GM18909 (cell line): ENCODE measurements around the gene HSPA1A.
"Not testable (repeated sequence)": the region's sequence is repeated elsewhere in the genome, so short reads cannot be mapped to it uniquely, and the experiment has no call there.

Source experiments
- ATAC-seq: cut with Tn5 transposase; IDR thresholded peaks from one replicate; pipeline ENCODE4 v1.9.1; 2021; ENCODE audit warnings: mild to moderate bottlenecking; ENCODE audit not compliant: unreplicated experiment, poor library complexity

HSPA1A gene

DNA sequence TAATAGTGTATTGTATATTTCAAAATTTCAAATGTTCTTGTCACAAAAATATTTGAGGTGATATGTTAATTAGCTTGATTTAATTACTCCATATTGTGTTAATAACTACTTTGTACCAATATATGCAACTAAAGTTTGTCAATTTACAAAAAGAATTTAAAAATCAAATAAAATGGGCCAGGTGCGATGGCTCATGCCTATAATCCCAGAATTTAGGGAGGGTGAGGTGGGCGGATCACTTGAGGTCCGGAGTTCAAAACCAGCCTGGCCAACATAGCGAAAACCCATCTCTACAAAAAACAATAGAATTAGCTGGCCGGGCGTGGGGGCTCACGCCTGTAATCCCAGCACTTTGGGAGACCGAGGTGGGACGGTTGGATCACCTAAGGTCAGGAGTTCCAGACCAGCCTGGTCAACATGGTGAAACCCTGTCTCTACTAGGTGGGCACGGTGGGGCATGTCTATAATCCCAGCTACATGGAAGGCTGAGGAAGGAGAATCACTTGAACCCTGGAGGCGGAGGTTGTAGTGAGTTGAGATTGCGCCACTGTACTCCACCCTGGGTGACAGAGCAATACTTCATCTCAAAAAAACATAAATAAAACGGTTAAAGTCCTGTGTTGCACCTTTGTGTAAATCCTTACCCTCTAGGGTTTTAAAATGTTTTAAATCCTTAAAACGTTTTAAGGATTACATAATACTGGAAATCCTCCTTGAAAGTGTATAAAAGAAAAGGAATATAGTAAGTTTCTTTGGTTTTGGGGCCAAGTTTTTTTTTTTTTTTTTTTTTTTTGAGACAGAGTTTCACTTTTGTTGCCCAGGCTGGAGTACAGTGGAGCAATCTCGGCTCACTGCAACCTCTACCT, 16.2 kb downstream of the HSPA1A start:
- ATAC-seq = no peak

DNA sequence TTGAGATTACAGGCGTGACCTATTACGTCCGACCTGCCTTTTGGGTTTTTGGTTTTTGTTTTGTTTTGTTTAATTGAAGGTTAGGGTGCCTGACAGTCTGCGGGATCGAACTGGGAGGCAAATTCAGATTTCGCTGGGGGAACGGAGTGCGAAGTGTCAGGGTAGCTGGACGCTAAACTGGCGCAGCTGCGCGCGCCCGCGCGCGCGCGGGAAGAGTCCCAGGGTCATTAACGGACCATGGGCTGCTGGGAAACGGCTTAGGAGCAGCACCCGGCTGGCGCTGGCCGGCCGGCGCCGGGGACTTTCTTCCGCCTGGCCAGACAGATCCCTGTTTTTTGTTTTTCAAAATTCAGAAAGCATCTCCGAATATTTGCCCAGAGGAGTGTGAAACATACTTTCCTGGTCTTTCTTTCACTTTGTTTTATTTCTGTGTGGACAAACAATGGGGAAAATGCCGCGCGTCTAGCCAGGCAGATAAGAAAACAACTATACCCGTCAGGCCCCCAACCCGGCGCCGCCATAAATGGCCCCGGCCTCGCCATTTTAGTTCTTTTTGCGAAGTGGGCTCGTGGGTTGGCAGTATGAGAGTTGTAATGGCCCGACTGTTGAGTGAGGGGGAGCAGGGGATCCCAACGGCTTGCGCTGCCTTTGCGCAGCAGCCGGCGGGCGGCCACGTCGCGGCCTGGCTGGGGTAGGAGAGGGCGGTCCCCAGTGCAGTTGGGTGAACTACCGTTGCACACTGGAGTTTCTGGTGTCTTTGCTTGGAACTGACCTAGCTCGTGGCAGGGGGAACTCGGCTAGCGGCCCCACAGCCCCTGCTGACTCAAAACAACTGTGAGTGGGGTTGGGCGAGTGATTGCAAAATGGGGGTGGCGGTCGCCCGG, 19.3 kb downstream of the HSPA1A start:
- peak; percentile 42 for ATAC-seq

DNA sequence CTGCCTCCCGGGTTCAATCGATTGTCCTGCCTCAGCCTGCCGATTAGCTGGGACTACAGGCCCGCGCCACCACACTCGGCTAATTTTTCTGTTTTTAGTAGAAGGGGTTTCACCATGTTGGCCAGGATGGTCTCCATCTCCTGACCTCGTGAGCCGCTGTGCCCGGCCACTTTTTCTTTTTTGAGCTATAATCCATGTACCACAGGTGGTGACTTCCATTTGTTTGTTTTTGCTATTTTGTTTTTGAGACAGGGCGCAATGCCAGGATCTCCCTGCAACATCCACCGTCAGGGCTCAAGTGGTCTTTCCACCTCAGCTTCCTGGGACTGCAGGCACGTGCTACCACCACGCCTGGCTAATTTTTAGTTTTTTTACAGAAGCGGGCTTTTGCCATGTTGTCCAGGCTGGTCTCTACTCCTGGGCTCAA, 20.7 kb downstream of the HSPA1A start:
- ATAC-seq = no peak

DNA sequence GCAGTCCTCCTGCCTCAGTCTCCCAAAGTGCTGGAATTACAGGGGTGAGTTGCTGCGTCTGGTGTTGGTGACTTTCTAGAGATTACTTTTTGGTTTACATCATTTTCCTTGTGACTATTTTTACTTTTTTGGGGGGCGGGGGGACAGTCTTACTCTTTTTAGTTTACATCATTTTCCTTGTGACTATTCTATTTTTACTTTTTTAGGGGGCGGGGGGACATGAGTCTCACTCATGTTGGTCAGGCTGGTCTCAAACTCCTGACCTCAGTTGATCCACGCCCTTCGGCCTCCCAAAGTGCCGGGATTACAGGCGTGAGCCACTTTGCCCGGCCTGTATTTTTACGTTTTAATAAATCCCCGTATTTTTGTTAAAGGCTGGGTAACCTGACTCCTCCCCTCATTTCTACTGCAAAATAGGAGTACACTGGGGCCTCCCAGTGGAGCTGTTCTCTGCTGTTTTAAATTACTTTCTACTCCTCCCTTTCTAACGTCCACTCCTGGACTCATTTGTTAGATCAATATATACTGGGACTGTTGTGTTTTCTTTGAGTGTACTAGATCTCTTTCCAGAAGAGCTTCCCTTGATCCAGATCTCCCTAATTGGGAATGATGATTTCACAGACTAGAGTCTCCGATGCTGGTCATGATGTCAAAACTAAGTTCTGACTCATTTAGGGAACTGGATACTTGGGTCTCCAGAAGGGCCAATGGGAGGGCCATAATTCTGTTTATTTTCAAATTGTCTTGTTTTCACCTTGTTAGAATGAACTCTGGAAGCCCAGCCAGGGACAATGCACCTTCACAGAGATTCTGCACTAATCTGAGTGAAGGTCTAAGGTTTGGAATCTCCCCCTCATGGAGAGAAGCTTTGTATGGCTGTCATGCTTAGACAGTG, 21.4 kb downstream of the HSPA1A start:
- ATAC-seq = no peak

DNA sequence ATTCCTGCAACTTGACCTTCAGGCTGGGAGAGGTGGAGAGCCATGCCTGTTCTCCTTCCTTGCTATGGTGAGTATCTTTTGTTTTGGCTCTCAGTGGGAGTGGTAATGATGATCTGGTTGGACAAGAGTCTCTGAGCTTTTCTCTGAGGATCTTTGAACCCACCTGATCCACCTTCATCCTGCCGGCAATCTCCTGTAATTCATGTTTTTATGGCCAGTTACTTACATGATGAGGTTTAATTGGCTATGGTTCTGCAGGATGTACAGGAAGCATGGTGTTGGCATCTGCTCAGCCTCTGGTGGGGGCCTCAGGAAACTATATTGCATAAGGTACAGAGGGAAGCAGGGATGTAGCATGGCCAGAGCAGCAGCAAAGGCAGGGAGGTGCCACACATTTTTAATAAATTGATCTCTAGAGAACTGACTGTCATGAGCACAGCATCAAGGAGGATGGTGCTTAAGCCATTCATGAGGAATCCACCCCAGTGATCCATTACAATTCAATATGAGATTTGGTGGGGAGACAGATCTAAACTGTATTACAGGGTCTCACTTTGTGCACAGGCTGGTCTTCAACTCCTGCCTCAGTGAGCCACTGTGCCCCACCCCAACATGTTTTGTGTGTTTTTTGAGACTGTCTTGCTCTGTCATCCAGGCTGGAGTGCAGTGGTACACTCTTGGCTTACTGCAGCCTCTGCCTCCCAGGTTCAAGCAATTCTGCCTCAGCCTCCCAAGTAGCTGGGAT, 22.2 kb downstream of the HSPA1A start:
- no peak for ATAC-seq

DNA sequence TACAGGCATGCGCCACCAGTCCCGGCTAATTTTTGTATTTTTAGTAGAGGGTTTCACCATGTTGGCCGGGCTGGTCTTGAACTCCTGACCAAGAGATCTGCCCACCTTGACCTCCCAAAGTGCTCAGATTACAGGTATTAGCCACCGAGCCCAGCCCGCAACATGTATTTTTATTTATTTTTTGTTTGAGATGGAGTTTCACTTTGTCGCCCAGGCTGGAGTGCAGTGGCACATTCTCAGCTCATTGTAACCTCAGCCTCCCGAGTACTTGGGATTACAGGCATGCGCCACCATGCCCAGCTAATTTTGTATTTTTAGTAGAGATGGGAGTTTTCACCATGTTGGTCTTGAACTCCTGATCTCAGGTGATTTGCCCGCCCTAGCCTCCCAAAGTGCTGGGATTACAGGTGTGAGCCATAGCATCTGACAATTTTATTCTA, 22.8 kb downstream of the HSPA1A start:
- ATAC-seq = not testable (repeated sequence)

DNA sequence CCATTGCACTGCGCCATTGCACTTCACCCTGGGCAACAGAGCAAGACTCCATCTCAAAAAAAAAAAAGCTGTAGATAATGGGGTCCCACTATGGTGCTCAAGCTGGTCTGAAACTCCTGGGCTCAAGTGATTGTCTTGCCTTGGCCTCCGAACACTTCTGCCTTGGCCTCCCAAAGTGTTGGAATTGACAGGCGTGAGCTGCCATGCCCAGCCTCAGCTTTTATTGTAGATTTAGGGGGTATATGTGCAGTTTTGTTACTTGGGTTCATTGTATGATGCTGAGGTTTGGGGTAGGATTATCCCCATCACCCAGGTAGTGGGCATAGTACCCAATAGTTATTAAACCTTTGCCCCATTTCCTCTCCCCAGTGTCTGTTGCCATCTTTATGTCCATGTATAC, 23.6 kb downstream of the HSPA1A start:
- no peak for ATAC-seq

DNA sequence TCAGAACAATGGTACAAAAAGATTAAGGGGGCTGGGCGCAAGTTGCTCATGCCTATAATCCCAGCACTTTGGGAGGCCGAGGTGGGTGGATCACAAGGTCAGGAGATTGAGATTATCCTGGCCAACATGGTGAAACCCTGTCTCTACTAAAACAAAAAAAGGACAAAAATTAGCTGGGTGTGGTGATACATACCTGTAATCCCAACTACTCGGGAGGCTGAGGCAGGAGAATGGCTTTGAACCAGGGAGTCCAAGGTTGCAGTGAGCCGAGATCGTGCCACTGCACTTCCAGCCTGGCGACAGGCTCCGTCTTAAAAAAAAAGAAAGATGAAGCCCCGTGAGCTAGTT, 24.4 kb downstream of the HSPA1A start:
- ATAC-seq = not testable (repeated sequence)

DNA sequence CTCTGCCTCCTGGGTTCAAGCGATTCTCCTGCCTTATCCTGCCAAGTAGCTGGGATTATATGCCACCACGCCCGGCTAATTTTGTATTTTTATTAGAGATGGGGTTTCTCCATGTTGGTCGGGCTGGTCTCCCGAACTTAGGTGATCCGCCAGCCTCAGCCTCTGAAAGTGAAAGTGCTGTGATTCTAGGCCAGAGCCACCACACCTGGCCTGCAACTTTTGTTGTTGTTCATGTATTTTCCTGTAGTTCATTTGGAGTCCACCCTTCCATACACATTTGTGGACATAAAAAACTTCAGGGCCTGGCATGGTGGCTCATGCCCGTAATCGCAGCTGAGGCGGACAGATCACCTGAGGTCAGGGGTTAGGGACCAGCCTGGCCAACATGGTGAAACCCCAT, 26.7 kb downstream of the HSPA1A start:
- no peak for ATAC-seq

DNA sequence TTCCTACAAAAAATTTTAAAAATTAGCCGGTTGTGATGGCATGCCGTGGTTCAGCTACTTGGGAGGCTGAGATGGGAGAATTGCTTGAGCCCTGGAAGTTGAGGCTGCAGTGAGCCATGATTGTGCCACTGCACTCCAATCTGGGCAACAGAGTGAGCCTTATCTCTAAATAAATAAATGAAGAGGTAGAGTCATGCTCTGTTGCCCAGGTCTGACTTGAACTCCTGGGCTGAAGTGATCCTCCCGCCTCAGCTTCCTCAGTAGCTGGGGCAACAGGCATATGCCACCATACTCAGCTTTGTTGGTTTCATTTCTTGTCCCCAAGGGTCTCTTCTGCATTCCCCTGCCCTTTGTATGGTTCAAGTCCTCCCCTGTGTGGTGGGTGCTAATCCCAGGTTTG, 29.2 kb downstream of the HSPA1A start:
- ATAC-seq = no peak

DNA sequence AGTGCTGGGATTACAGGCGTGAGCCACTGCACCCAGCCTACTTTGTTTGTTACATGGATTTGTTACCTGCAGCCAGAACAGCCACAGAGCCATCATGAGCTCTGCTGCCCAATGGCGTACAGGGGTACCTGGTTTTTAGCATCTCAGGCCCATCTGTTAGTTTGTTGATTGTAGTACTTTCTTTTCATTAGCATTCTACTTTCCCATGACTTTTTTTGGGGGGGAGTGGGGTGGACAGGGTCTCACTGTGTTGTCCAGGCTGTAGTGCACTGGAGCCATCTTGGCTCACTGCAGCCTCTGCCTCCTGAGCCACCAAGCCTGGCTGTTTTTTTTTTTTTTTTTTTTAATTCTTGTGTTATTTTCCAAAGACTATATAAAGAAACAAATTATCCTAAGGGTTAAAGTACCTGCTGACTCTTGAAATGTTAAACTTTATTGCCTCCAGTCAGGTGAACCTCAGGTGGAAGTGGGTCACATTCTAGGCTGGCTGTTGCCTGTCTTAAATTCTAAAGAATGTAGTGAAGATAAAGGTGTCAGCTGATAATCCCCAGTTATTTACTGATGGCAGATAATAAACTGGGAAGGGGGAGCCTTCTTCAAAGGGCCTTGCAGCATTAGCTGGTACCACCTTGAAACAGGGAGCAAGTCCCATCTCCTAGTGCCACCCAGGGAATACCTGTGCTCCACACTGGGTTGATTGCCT, 32.1 kb downstream of the HSPA1A start:
- no peak for ATAC-seq

DNA sequence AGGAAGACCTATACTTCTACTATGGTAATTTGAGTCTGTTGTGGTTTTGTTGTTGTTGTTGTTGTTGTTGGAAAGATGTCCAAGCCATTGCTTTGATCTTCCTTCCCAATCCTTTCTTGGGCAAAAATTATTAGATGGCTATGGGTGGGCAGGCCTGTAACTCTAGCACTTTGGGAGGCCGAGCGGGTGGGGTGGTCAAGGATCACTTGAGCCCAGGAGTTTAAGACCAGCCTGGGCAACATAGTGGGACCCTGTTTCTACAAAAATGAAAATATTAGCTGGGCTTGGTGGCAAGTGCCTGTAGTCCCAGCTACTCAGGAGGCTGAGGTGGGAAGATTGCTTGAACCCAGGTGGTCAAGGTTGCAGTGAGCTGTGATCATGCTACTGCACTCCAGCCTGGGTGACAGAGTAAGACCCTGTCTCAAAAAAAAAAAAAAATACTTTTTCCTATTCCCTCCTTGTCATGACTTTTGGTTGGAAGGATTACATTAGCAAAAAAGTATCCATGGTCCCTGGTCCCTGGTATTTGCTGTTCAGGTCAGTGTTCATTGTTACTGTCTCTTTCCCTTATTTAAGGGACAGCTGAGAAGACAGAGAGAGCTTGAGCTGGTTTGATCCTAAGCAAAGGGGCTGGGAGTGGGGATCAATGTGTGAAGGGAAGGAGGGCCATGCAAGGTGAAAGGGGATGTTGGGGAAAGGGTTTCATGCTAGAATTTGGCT, 35.6 kb downstream of the HSPA1A start:
- ATAC-seq = no peak

DNA sequence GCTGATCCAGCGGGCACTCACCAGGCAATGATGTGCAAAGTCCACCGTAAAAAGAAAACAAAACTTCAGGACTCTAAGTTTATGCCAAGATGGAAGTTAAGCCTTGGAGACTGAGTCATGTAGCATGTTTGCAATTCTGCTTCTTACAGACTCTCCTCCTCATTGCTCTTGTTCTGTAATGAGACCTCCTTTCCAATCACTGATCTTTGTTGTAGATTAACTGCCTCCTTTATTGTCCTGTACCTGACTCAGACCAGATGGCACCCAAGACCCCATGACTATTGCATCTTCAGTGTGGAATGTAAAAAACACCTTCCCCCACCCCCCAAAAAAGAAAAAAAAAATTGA, 36.1 kb downstream of the HSPA1A start:
- no peak for ATAC-seq

DNA sequence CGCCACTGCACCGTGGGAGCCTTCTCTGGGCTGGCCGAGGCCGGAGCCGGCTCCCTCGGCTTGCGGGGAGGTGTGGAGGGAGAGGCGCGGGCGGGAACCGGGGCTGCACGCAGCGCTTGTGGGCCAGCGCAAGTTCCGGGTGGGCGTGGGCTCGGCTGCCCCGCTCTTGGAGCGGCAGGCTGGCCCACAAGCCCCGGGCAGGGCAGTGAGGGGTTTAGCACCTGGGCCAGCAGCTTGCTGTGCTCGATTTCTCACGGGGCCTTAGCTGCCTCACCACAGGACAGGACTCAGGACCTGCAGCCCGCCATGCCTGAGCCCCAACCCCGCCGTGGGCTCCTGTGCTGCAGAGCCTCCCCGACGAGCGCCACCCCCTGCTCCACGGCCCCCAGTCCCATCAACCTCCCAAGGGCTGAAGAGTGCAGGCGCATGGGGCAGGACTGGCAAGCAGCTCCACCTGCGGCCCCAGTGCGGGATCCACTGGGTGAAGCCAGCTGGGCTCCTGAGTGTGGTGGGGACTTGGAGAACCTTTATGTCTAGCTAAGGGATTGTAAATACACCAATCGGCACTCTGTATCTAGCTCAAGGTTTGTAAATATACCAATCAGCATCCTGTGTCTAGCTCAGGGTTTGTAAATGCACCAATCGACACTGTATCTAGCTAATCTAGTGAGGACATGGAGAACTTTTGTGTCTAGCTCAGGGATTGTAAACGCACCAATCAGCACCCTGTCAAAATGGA, 36.8 kb downstream of the HSPA1A start:
- ATAC-seq = not testable (repeated sequence)

DNA sequence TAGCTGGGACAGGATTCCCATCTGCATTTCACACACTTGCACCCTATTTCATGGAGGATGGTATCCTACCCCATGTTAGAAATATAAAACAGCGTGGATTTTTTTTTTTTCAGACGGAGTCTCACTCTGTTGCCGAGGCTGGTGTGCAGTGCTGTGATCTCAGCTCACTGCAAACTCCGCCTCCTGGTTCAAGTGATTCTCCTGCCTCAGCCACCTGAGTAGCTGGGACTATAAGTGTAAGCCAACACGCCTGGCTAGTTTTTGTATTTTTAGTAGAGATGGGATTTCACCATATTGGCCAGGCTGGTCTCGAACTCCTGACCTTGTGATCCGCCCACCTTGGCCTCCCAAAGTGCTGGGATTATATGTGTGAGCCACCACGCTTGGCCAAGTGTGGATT, 42.4 kb downstream of the HSPA1A start:
- ATAC-seq = not testable (repeated sequence)

DNA sequence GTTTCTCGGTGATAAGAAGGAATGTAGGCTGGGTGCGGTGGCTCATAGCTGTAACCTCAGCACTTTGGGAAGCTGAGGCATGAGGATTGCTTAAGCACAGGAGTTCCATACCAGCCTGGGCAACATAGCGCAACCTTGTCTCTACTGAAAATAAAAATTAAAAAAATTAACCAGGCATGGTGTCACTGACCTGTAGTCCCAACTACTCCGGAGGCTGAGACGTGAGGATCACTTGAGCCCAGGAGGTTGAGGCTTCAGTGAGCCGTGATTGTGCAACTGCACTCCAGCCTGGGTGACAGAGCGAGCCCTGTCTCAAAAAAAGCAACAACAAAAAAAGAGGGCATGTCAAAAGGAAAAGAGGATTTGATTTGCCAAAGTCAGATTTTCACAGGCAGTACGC, 43.4 kb downstream of the HSPA1A start:
- no peak for ATAC-seq

DNA sequence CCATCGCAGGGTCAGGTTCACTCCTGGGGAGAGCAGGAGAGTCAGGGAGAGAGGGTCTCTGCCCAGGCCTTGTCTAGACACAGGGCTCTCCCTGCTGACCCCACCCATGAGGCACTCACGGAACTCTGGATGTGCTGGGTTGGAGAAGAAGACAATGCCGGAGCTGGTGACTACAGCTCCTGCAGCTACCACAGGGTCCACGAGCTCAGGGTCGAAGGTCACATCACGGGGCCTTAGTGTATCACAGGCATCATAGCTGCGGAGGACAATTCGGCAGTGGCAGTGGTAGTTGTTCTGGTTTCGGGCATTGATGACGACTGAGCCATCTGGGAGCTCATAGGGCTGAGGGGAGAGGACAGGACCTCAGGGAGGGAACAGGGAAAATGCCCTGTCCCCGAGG, 44.6 kb downstream of the HSPA1A start:
- ATAC-seq = no peak

DNA sequence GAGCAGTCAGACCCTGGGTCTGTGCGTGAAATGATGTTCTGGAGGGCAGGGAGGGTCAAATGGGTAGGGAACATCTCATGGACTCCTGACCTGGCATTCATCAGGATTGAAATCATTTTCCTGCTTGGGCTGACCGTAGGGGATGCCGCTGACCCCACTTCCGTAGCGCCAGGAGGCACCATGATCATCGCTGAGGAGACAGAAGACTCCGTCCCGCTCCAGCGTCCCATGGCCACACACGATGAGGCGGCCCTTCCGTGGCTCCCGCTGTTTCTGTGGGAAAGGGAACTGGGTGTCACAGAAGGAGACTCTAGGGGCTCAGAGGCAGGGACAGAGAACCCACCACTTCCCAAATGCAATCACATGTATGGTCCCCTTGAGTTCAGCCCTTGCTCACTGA, 45.0 kb downstream of the HSPA1A start:
- no peak for ATAC-seq
